Measurements from ENCODE around the gene RREB1.

- TF ChIP-seq EP300 (IDR thresholded peaks at IDR 0.05): no peak
- TF ChIP-seq CTCF (IDR thresholded peaks at IDR 0.05): no peak
- no peak for TF ChIP-seq POLR2AphosphoS5 (IDR thresholded peaks at IDR 0.05)
- no peak for TF ChIP-seq POLR2A (IDR thresholded peaks at IDR 0.05)
Observed at GRCh38 chr6:7249946-7250643, 142.3 kb downstream of the RREB1 start.

Measured in upper lobe of left lung (tissue), 4 donors.